HG03039 (cell line): Measurements from ENCODE around the gene DONSON.

ENCODE experiments used
- ATAC-seq: cut with Tn5 transposase; IDR thresholded peaks from one replicate; pipeline ENCODE4 v1.9.1; 2021; ENCODE audit warnings: mild to moderate bottlenecking, moderate library complexity; ENCODE audit not compliant: unreplicated experiment

The DONSON gene

GRCh38 chr21:33562389-33562788 is 26.1 kb downstream of the DONSON start:
- no peak for ATAC-seq

- ATAC-seq, result no peak
These were observed 27.1 kb downstream of the DONSON start for GRCh38 chr21:33561373-33561772.

GRCh38 chr21:33560965-33561364 is 27.5 kb downstream of the DONSON start:
- no peak for ATAC-seq

GRCh38 chr21:33559813-33560212 is 28.7 kb downstream of the DONSON start:
- no peak for ATAC-seq

- ATAC-seq, result no peak
These were observed 29.6 kb downstream of the DONSON start for GRCh38 chr21:33558777-33559421.

GRCh38 chr21:33557447-33557846 is 31.0 kb downstream of the DONSON start:
- no peak for ATAC-seq

GRCh38 chr21:33554982-33555344 is 33.5 kb downstream of the DONSON start:
- no peak for ATAC-seq

DNA sequence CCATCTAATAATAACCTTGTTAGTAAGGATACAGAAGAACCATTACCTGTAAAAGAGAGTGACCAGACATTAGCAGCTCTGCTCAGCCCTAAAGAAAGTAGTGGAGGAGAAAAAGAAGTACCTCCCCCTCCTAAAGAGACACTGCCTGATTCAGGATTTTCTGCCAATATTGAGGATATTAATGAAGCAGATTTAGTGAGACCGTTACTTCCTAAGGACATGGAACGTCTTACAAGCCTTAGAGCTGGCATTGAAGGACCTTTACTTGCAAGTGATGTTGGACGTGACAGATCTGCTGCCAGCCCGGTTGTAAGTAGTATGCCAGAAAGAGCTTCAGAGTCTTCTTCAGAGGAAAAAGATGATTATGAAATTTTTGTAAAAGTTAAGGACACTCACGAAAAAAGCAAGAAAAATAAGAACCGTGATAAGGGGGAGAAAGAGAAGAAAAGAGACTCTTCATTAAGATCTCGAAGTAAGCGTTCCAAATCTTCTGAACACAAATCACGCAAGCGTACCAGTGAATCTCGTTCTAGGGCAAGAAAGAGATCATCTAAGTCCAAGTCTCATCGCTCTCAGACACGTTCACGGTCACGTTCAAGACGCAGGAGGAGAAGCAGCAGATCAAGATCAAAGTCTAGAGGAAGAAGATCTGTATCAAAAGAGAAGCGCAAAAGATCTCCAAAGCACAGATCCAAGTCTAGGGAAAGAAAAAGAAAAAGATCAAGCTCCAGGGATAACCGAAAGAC is 34.1 kb downstream of the DONSON start:
- ATAC-seq, result no peak

DNA sequence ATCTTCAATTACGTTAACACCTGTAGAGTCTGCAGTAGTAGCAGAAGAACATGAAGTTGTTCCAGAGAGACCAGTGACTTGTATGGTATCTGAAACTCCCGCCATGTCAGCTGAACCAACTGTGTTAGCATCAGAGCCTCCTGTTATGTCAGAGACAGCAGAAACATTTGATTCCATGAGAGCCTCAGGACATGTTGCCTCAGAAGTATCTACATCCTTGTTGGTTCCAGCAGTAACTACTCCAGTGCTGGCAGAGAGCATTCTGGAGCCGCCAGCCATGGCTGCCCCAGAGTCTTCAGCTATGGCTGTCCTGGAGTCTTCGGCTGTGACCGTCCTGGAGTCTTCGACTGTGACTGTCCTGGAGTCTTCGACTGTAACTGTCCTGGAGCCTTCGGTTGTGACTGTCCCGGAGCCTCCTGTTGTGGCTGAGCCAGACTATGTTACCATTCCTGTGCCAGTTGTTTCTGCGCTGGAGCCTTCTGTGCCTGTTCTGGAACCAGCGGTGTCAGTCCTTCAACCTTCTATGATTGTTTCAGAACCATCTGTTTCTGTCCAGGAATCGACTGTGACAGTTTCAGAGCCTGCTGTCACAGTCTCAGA is 35.4 kb downstream of the DONSON start:
- no peak for ATAC-seq

- ATAC-seq, result no peak
These were observed 36.1 kb downstream of the DONSON start for GRCh38 chr21:33552093-33552998.

GRCh38 chr21:33551664-33552063 is 36.8 kb downstream of the DONSON start:
- ATAC-seq, result no peak

DNA sequence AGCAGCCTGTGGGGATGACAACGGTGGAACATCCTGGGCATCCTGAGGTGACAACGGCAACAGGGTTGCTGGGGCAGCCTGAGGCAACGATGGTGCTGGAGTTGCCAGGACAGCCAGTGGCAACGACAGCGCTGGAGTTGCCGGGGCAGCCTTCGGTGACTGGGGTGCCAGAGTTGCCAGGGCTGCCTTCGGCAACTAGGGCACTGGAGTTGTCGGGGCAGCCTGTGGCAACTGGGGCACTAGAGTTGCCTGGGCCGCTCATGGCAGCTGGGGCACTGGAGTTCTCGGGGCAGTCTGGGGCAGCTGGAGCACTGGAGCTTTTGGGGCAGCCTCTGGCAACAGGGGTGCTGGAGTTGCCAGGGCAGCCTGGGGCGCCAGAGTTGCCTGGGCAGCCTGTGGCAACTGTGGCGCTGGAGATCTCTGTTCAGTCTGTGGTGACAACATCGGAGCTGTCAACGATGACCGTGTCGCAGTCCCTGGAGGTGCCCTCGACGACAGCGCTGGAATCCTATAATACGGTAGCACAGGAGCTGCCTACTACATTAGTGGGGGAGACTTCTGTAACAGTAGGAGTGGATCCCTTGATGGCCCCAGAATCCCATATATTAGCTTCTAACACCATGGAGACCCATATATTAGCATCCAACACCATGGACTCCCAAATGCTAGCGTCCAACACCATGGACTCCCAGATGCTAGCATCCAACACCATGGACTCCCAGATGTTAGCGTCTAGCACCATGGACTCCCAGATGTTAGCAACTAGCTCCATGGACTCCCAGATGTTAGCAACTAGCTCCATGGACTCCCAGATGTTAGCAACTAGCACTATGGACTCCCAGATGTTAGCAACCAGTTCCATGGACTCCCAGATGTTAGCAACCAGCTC is 37.5 kb downstream of the DONSON start:
- ATAC-seq, result no peak

GRCh38 chr21:33549848-33550771 is 38.4 kb downstream of the DONSON start:
- no peak for ATAC-seq

- ATAC-seq, result no peak
These were observed 42.4 kb downstream of the DONSON start for GRCh38 chr21:33546086-33546485.

- no peak for ATAC-seq
These were observed 43.9 kb downstream of the DONSON start for GRCh38 chr21:33544451-33545195.

- ATAC-seq, result no peak
These were observed 44.9 kb downstream of the DONSON start for GRCh38 chr21:33543505-33544129.

DNA sequence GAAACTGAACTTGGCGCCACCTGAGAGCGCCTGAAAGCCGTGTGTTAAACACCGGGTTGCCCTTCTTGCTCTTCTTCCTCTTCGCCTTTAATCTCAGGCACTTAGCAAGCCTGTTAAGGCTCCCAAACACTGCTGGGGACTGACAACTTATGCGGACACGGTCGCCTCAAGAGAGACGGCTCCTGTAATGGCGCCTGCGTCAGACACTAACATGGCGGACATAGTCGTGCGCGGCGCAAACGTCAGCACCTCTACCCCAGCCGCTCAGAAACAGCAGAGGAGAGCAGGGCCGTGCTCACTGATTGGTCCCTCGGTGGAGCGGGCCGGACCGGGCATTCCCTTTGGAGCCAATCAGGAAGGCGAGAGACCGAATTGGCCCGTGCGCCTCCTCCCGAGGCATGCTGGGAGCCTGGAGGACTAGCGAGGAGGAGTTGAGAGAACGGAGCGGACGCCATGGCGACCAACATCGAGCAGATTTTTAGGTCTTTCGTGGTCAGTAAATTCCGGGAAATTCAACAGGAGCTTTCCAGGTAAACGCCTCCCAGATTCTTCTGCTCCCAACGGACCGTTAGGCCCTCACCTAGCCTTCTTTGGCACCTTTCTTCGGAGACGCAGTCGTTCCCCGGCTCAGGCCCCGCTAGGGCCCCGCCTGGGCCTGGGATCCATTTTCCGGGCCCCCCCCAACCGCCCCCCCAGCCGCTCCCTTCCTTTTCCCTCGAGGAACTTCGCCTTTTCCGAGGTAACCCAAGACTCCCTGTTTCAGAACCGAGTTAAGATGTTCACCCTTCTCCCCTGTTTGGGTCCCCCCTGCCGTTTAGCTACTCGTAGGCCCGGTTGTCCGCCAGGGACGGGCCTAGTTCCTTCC is 45.6 kb downstream of the DONSON start, which contains the start of gene SON:
SON (plus strand) TSS at position 399 of the 865 bp plus-strand sequence; CDS start at position 454, 55 bp downstream.
- peak; percentile 93 for ATAC-seq
